Upper lobe of right lung (tissue), 1 donor: Measurements from ENCODE around the gene OTOP3. TPM values are rescaled to one million over a fixed set of nuclear protein-coding genes. Genes with fewer than 3 reads are reported as not detected.

ENCODE experiments used
- ATAC-seq: fragments of 200-7000 bp; cut with Tn5 transposase; one replicate; pipeline ENCODE4 v1.9.1; 2020; ENCODE audit warnings: mild to moderate bottlenecking, moderate library complexity
- DNase-seq: peaks from one replicate; pipeline ENCODE4 v3.0.0-alpha.2; 2020
- H3K27ac ChIP-seq: fragments of 200-600 bp; one replicate; pipeline ENCODE4 v1.8.0; 2022
- H3K27me3 ChIP-seq: fragments of 200-600 bp; one replicate; pipeline ENCODE4 v1.8.0; 2022; ENCODE audit warnings: mild to moderate bottlenecking
- H3K36me3 ChIP-seq: fragments of 200-600 bp; one replicate; pipeline ENCODE4 v1.8.0; 2022
- H3K4me1 ChIP-seq: fragments of 200-600 bp; one replicate; pipeline ENCODE4 v1.8.0; 2022
- H3K4me3 ChIP-seq: fragments of 200-600 bp; one replicate; pipeline ENCODE4 v1.8.0; 2022; ENCODE audit warnings: mild to moderate bottlenecking
- H3K9me3 ChIP-seq: fragments of 200-600 bp; one replicate; pipeline ENCODE4 v1.8.0; 2022
- CTCF ChIP-seq: fragments of 200-600 bp; IDR thresholded peaks from one replicate; pipeline ENCODE4 v1.8.0; 2022; ENCODE audit warnings: antibody characterized with exemption
- intact Hi-C: fragments of 100-400 bp; cut with DNase I; formaldehyde crosslinking; loops from one replicate; pipeline ENCODE4 v1.11.0; 2022
- total RNA-seq: library from RNA; stranded (reverse); fragmentation: NEBNext Ultra II Directional; extraction: Animal tissue kit (Norgen Biotek cat#: 25700); gene quantifications from one replicate; pipeline ENCODE4 v1.2.1, GENCODE V29; 2021
- donor health status: DM: no; HTN: yes; CAD: no; lungs with severe emphysema.

The OTOP3 gene
- total RNA-seq, 1 donor from 2014 or later: not detected

GRCh38 chr17:74970395-74970794 lies 34.7 kb downstream of the OTOP3 start:
- Histone ChIP-seq H3K27me3 (peaks cover 8% of the 10 kb centered on the region), H3K27ac (peak overlapping the region; percentile 24), H3K4me1 (peaks cover 18% of the 10 kb centered on the region), H3K4me3 (peak overlapping the region; percentile 65), H3K9me3 (no peaks in the 10 kb centered on the region), H3K36me3 (no peaks in the 10 kb centered on the region)
- ATAC-seq (peak; percentile 9), DNase-seq (no peak)
- no peak for TF ChIP-seq CTCF
- intact Hi-C loops: no loop called here

GRCh38 chr17:74971069-74971841 lies 35.6 kb downstream of the OTOP3 start:
- Histone ChIP-seq H3K36me3 (no peaks in the 10 kb centered on the region), H3K4me1 (peaks cover 18% of the 10 kb centered on the region), H3K27ac (peak overlapping the region; percentile 47), H3K27me3 (peaks cover 8% of the 10 kb centered on the region), H3K4me3 (peak overlapping the region; percentile 65), H3K9me3 (no peaks in the 10 kb centered on the region)
- DNase-seq: no peak
- ATAC-seq: no peak
- intact Hi-C loops: no loop called here
- TF ChIP-seq CTCF: no peak

GRCh38 chr17:74971842-74972106 lies 36.1 kb downstream of the OTOP3 start:
- H3K27ac ChIP-seq: peak overlapping the region; percentile 47
- peak overlapping the region; percentile 65 for H3K4me3 ChIP-seq
- intact Hi-C loops: no loop called here
- DNase-seq: no peak
- peaks cover 18% of the 10 kb centered on the region for H3K4me1 ChIP-seq
- no peaks in the 10 kb centered on the region for H3K36me3 ChIP-seq
- no peak for ATAC-seq
- no peak for TF ChIP-seq CTCF
- H3K9me3 ChIP-seq: no peaks in the 10 kb centered on the region
- peaks cover 8% of the 10 kb centered on the region for H3K27me3 ChIP-seq

- intact Hi-C loops: no loop called here
- peak within 1 kb of the TSS; percentile 47 for H3K27ac ChIP-seq
- H3K4me3 ChIP-seq: peak within 1 kb of the TSS; percentile 65
Measured at GRCh38 chr17:74972107-74972972, 36.6 kb downstream of the OTOP3 start, which contains the start of gene HID1. Gene HID1, minus strand, starts transcription at chr17:74972759. Its CDS starts 103 bp downstream, at chr17:74972656.

GRCh38 chr17:74972973-74973328 lies 37.3 kb downstream of the OTOP3 start:
- peaks cover 18% of the 10 kb centered on the region for H3K4me1 ChIP-seq
- H3K27ac ChIP-seq: no peak overlapping the region
- DNase-seq (no peak), ATAC-seq (no peak)
- intact Hi-C loops: no loop called here
- no peak for TF ChIP-seq CTCF
- H3K9me3 ChIP-seq: no peaks in the 10 kb centered on the region
- H3K4me3 ChIP-seq: peak overlapping the region; percentile 65
- H3K27me3 ChIP-seq: peaks cover 8% of the 10 kb centered on the region
- no peaks in the 10 kb centered on the region for H3K36me3 ChIP-seq

More at GRCh38 chr17:74972107-74972972, 36.6 kb downstream of the OTOP3 start, which contains the start of gene HID1:
- Histone ChIP-seq H3K4me1 (peaks cover 18% of the 10 kb centered on the region), H3K27me3 (peaks cover 8% of the 10 kb centered on the region), H3K36me3 (no peaks in the 10 kb centered on the region), H3K9me3 (no peaks in the 10 kb centered on the region)
- peak; percentile 86 for DNase-seq
- peak; percentile 90 for ATAC-seq
- no peak for TF ChIP-seq CTCF
